WERI-Rb-1 (cell line): ENCODE results near the gene RASSF3.
A peak's percentile ranks its signal among the peaks of the same experiment; 100 is the strongest.
"Not testable (repeated sequence)": the region's sequence is repeated elsewhere in the genome, so short reads cannot be mapped to it uniquely, and the experiment has no call there.

Source experiments
- DNase-seq: peaks from one replicate; pipeline ENCODE4 v3.0.0-alpha.2; 2020
- H3K27ac ChIP-seq: fragments of 250-450 bp; sonication (Bioruptor Pico); 2 replicates; pipeline ENCODE4 v1.5.1; 2020; ENCODE audit warnings: mild to moderate bottlenecking, moderate library complexity
- H3K27me3 ChIP-seq: fragments of 250-450 bp; sonication (Bioruptor Pico); 2 replicates; pipeline ENCODE4 v1.5.1; 2021; ENCODE audit warnings: mild to moderate bottlenecking, low read depth, moderate library complexity; ENCODE audit not compliant: insufficient read depth, severe bottlenecking
- H3K36me3 ChIP-seq: fragments of 250-450 bp; sonication (Bioruptor Pico); 2 replicates; pipeline ENCODE4 v1.5.1; 2020; ENCODE audit warnings: mild to moderate bottlenecking, moderate library complexity
- H3K4me3 ChIP-seq: 2 replicates; pipeline ENCODE4 v1.5.1; 2011; ENCODE audit warnings: low read depth, mild to moderate bottlenecking, control low read depth, low read length
- H3K9me3 ChIP-seq: fragments of 250-450 bp; sonication (Bioruptor Pico); 2 replicates; pipeline ENCODE4 v1.5.1; 2021; ENCODE audit warnings: mild to moderate bottlenecking, moderate library complexity; ENCODE audit not compliant: severe bottlenecking
- CTCF ChIP-seq: IDR thresholded peaks from 2 replicates; pipeline ENCODE4 v1.5.1; 2011; ENCODE audit warnings: low read depth, mild to moderate bottlenecking, control low read depth, inconsistent platforms, low read length

RASSF3 gene

GRCh38 chr12:64687816-64688215 lies 77.5 kb downstream of the RASSF3 start:
- no peak for DNase-seq
- peaks cover 8% of the 10 kb centered on the region; the same call in 1 of the 2 replicates for H3K36me3 ChIP-seq
- no peaks in the 10 kb centered on the region for H3K27me3 ChIP-seq
- TF ChIP-seq CTCF, result no peak
- H3K4me3 ChIP-seq, result no peak overlapping the region
- H3K27ac ChIP-seq, result no peak overlapping the region
- H3K9me3 ChIP-seq, result no peaks in the 10 kb centered on the region

GRCh38 chr12:64688219-64688618 lies 77.9 kb downstream of the RASSF3 start:
- peaks cover 8% of the 10 kb centered on the region; the same call in 1 of the 2 replicates for H3K36me3 ChIP-seq
- no peak overlapping the region for H3K4me3 ChIP-seq
- H3K9me3 ChIP-seq, result no peaks in the 10 kb centered on the region
- no peak overlapping the region for H3K27ac ChIP-seq
- no peak for DNase-seq
- no peak for TF ChIP-seq CTCF
- H3K27me3 ChIP-seq, result no peaks in the 10 kb centered on the region

GRCh38 chr12:64688715-64689114 lies 78.4 kb downstream of the RASSF3 start:
- Histone ChIP-seq H3K4me3 (no peak overlapping the region), H3K9me3 (no peaks in the 10 kb centered on the region), H3K27me3 (no peaks in the 10 kb centered on the region), H3K36me3 (peaks cover 8% of the 10 kb centered on the region; the same call in 1 of the 2 replicates), H3K27ac (no peak overlapping the region)
- no peak for TF ChIP-seq CTCF
- no peak for DNase-seq

- H3K27ac ChIP-seq, H3K27me3 ChIP-seq, H3K9me3 ChIP-seq, H3K4me3 ChIP-seq, DNase-seq, H3K36me3 ChIP-seq: not testable (repeated sequence)
These were observed 79.9 kb downstream of the RASSF3 start for GRCh38 chr12:64690236-64690635.

- Histone ChIP-seq H3K27me3 (no peaks in the 10 kb centered on the region), H3K36me3 (peaks cover 8% of the 10 kb centered on the region; the same call in 1 of the 2 replicates), H3K9me3 (no peaks in the 10 kb centered on the region), H3K27ac (peak overlapping the region; percentile 50), H3K4me3 (no peak overlapping the region)
- no peak for DNase-seq
- no peak for TF ChIP-seq CTCF
These were observed 81.0 kb downstream of the RASSF3 start for GRCh38 chr12:64691227-64691794.

GRCh38 chr12:64691795-64692583 lies 81.7 kb downstream of the RASSF3 start:
- H3K4me3 ChIP-seq, result no peak overlapping the region
- no peak for TF ChIP-seq CTCF
- H3K36me3 ChIP-seq, result peaks cover 5% of the 10 kb centered on the region; the same call in 1 of the 2 replicates
- H3K9me3 ChIP-seq, result no peaks in the 10 kb centered on the region
- DNase-seq, result no peak
- peak overlapping the region; percentile 50 for H3K27ac ChIP-seq
- no peaks in the 10 kb centered on the region for H3K27me3 ChIP-seq
